ENCODE measurements around the gene PIGQ.

- TF ChIP-seq GATA2 (IDR thresholded peaks at IDR 0.05; ENCODE audit: low read depth, low read length), result no peak
- TF ChIP-seq GATA3 (IDR thresholded peaks at IDR 0.05; ENCODE audit: low read depth, low read length), result no peak
Measured at GRCh38 chr16:559411-560203, 10.2 kb upstream of the PIGQ start.

Data from SH-SY5Y (cell line).